RWPE1 (cell line): ENCODE data around the gene GNL1.

Experiments
- CTCF ChIA-PET: fragments of 350-600 bp; sonication (Branson Sonifier 250); formaldehyde crosslinking; extraction: SDS; loops from one replicate; lab custom pipeline; 2021; lab: Yijun Ruan, JAX
- POLR2A ChIA-PET: fragments of 400-600 bp; formaldehyde crosslinking; extraction: SDS; loops from one replicate; lab custom pipeline; 2020; ENCODE audit warnings: antibody characterized with exemption; ENCODE audit not compliant: low non-redundant PET; lab: Yijun Ruan, JAX
- DNase-seq: peaks from one replicate; pipeline ENCODE4 v3.0.0; 2012; ENCODE audit warnings: low spot score
- H3K27ac ChIP-seq: fragments of 450-650 bp; 2 replicates; pipeline ENCODE4 v1.5.1; 2017
- CTCF ChIP-seq: fragments of 450-650 bp; conservative IDR thresholded peaks from 2 replicates; pipeline ENCODE4 v1.5.1; 2017; ENCODE audit warnings: low read depth, mild to moderate bottlenecking

GNL1 gene

GRCh38 chr6:30493643-30494250 is 62.5 kb downstream of the GNL1 start:
- no peak for TF ChIP-seq CTCF
- DNase-seq: no peak
- peak overlapping the region; percentile 33; the same call in 1 of the 2 replicates for H3K27ac ChIP-seq
- POLR2A ChIA-PET: interaction anchor here (0.5 kb wide), 1 partner anchor 237 kb away, joined by 18 read pairs; no protein-coding TSS in a partner anchor
- CTCF ChIA-PET: interaction anchor here (0.6 to 1.4 kb wide), 3 partner anchors 40 to 50 kb away, joined by 4 to 6 read pairs (median 5); no protein-coding TSS in a partner anchor

GRCh38 chr6:30491991-30492952 is 64.0 kb downstream of the GNL1 start:
- CTCF ChIA-PET: interaction anchor here (1.1 to 1.4 kb wide), 2 partner anchors 40 to 49 kb away, joined by 4 to 6 read pairs; no protein-coding TSS in a partner anchor
- no peak for TF ChIP-seq CTCF
- H3K27ac ChIP-seq: peak overlapping the region; percentile 17
- DNase-seq: no peak
- POLR2A ChIA-PET: interaction anchor here (0.6 kb wide), 1 partner anchor 167 kb away, joined by 3 read pairs; no protein-coding TSS in a partner anchor
